ENCODE results near the gene KANSL2. TPM values are rescaled to one million over a fixed set of nuclear protein-coding genes. Genes with fewer than 3 reads are reported as not detected.

KANSL2 gene
- total RNA-seq, 1 experiment from 2014 or later, result 41.6 TPM

DNA sequence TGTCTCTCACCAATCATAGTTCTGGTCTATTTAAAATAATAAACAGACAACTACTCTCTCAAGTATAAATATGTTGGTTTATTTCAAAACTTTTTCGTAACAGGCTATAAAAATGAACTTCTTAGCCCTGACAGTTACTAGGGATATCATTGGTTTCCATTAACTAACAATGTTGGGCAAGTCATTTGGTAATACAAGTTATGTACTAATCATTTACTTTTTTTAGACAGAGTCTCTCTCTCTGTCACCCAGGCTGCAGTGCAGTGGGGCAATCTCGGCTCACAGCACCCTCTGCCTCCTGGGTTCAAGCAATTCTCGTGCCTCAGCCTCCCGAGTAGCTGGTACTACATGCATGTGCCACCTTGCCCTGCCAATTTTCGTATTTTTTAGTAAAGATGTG lies 14.6 kb upstream of the KANSL2 start:
- BruUV-seq (replicated peaks), result no TSS peak
- TF ChIP-seq CEBPB (IDR thresholded peaks at IDR 0.05; ENCODE audit: low read depth) (no peak), TCF7L2 (IDR thresholded peaks at IDR 0.05; ENCODE audit: borderline replicate concordance, extremely low read depth, insufficient read depth, insufficient read length) (no peak), SRF (IDR thresholded peaks at IDR 0.05; ENCODE audit: low read depth) (no peak), ZFX (IDR thresholded peaks at IDR 0.05) (no peak), EGR1 (IDR thresholded peaks at IDR 0.05; ENCODE audit: low read depth) (no peak), YY1 (IDR thresholded peaks at IDR 0.05; ENCODE audit: extremely low read depth, insufficient replicate concordance, low read depth, low read length) (no peak)
- TF ChIP-seq, protein P1, sequence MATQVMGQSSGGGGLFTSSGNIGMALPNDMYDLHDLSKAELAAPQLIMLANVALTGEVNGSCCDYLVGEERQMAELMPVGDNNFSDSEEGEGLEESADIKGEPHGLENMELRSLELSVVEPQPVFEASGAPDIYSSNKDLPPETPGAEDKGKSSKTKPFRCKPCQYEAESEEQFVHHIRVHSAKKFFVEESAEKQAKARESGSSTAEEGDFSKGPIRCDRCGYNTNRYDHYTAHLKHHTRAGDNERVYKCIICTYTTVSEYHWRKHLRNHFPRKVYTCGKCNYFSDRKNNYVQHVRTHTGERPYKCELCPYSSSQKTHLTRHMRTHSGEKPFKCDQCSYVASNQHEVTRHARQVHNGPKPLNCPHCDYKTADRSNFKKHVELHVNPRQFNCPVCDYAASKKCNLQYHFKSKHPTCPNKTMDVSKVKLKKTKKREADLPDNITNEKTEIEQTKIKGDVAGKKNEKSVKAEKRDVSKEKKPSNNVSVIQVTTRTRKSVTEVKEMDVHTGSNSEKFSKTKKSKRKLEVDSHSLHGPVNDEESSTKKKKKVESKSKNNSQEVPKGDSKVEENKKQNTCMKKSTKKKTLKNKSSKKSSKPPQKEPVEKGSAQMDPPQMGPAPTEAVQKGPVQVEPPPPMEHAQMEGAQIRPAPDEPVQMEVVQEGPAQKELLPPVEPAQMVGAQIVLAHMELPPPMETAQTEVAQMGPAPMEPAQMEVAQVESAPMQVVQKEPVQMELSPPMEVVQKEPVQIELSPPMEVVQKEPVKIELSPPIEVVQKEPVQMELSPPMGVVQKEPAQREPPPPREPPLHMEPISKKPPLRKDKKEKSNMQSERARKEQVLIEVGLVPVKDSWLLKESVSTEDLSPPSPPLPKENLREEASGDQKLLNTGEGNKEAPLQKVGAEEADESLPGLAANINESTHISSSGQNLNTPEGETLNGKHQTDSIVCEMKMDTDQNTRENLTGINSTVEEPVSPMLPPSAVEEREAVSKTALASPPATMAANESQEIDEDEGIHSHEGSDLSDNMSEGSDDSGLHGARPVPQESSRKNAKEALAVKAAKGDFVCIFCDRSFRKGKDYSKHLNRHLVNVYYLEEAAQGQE (IDR thresholded peaks at IDR 0.05; ENCODE audit: low read depth), result no peak
- TF ChIP-seq, protein P2, sequence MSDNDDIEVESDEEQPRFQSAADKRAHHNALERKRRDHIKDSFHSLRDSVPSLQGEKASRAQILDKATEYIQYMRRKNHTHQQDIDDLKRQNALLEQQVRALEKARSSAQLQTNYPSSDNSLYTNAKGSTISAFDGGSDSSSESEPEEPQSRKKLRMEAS (IDR thresholded peaks at IDR 0.05), result no peak
- TF ChIP-seq, protein P3, sequence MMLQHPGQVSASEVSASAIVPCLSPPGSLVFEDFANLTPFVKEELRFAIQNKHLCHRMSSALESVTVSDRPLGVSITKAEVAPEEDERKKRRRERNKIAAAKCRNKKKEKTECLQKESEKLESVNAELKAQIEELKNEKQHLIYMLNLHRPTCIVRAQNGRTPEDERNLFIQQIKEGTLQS (IDR thresholded peaks at IDR 0.05), result no peak
- TF ChIP-seq, protein P4, sequence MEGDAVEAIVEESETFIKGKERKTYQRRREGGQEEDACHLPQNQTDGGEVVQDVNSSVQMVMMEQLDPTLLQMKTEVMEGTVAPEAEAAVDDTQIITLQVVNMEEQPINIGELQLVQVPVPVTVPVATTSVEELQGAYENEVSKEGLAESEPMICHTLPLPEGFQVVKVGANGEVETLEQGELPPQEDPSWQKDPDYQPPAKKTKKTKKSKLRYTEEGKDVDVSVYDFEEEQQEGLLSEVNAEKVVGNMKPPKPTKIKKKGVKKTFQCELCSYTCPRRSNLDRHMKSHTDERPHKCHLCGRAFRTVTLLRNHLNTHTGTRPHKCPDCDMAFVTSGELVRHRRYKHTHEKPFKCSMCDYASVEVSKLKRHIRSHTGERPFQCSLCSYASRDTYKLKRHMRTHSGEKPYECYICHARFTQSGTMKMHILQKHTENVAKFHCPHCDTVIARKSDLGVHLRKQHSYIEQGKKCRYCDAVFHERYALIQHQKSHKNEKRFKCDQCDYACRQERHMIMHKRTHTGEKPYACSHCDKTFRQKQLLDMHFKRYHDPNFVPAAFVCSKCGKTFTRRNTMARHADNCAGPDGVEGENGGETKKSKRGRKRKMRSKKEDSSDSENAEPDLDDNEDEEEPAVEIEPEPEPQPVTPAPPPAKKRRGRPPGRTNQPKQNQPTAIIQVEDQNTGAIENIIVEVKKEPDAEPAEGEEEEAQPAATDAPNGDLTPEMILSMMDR (IDR thresholded peaks at IDR 0.05 in 2 of 3, conservative IDR thresholded peaks at IDR 0.05 in 1 of 3; ENCODE audit: borderline replicate concordance in 1 of 3, insufficient read depth in 1 of 3, low read depth in 2 of 3, low read length in 2 of 3), result no peak
- Histone ChIP-seq H3K4me1 (ENCODE audit: control insufficient read depth in 1 of 2, insufficient read depth in 2 of 2, low read length in 2 of 2) (no peaks in the 10 kb centered on the region), H3K79me2 (ENCODE audit: insufficient read depth, low read length) (peaks cover 91% of the 10 kb centered on the region), H3K4me3 (replicated peaks in 1 of 2; ENCODE audit: low read depth in 1 of 2, low read length in 2 of 2) (no peak overlapping the region), H3K36me3 (ENCODE audit: control insufficient read depth in 1 of 2, insufficient read depth in 2 of 2, low read length in 2 of 2) (peaks cover 51 to 70% of the 10 kb centered on the region in 2 experiments), H3K27me3 (ENCODE audit: insufficient read depth, low read length) (no peaks in the 10 kb centered on the region), H3K9me3 (ENCODE audit: control insufficient read depth in 1 of 2, insufficient read depth in 1 of 2, low read depth in 1 of 2, low read length in 2 of 2) (no peaks in the 10 kb centered on the region), H2AFZ (ENCODE audit: low read depth, low read length, poor library complexity, severe bottlenecking) (no peak overlapping the region), H4K20me1 (ENCODE audit: insufficient read depth) (0 out of 2 replicates have a peak, but pooled peaks cover 11% of the 10 kb centered on the region), H3K9me2 (ENCODE audit: insufficient read depth) (no peaks in the 10 kb centered on the region), H3K4me2 (ENCODE audit: low read length) (no peak overlapping the region), H3K9ac (ENCODE audit: low read length) (no peak overlapping the region), H3K27ac (ENCODE audit: low read depth, low read length) (no peak overlapping the region)
- RAD21 ChIA-PET (ENCODE audit: low non-redundant PET in 1 of 2, low total read pairs in 2 of 2, uncharacterized antibody in 2 of 2, unreplicated experiment in 2 of 2), result no interaction called here
- intact Hi-C loops (cut with micrococcal nuclease), result no loop called here
- CTCF ChIA-PET, result no interaction called here
- DNase-seq (ENCODE audit: low read depth, low spot score) (no peak), ATAC-seq (no peak)
- POLR2A ChIA-PET, result no interaction called here

Data from HCT116 (cell line).